Measurements from ENCODE around the gene FANCE.
A peak's percentile ranks its signal among the peaks of the same experiment; 100 is the strongest.

FANCE gene

DNA sequence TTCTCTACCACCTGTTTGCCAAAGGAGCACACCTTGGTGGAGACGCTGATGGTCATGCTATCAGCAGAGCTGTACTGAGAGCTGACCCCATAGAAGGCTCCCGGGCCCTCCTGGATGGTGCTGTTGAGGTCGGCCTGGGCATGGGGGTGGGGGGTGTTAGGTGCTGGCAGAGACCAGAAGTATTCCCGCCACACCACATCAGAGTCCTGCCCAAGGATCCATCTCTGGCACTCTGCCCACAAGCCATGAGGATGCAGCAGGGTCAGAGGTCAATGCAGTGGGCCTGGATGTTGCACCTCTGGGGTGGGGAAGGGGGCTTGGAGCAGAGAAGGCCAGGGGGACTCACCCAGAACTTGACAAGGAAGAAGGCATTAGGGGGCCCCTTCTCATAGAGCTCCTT lies 23.4 kb downstream of the FANCE start:
- no peak overlapping the region for H2AK5ac ChIP-seq (ENCODE audit: low read depth, low read length)
- no peak overlapping the region for H3K4me2 ChIP-seq (ENCODE audit: insufficient read depth, low read length, poor library complexity, severe bottlenecking)
- H3K9ac ChIP-seq (ENCODE audit: low read depth, low read length, poor library complexity), result peak overlapping the region; percentile 60
- peaks cover 13 to 15% of the 10 kb centered on the region in 2 donors for H3K4me1 ChIP-seq (ENCODE audit: control insufficient read depth in 2 of 2, insufficient read depth in 1 of 2, low read depth in 1 of 2, low read length in 2 of 2)
- H3K4ac ChIP-seq (ENCODE audit: low read length), result no peak overlapping the region
- H3K9me3 ChIP-seq (replicated peaks in 1 of 2; ENCODE audit: control insufficient read depth in 2 of 2, insufficient read depth in 1 of 2, low read depth in 1 of 2, low read length in 2 of 2), result peaks cover 0 to 3% of the 10 kb centered on the region in 2 donors
- no peak overlapping the region for H2BK15ac ChIP-seq (ENCODE audit: low read length)
- WGBS, 2 donors (ENCODE audit: extremely low coverage in 2 of 2, insufficient read length in 2 of 2, insufficient replicate concordance in 1 of 2), result no CpG with 5 or more reads among the region's 4 CpGs
- H3K18ac ChIP-seq (ENCODE audit: low read length), result no peak overlapping the region
- no peak overlapping the region for H3K4me3 ChIP-seq (ENCODE audit: low read length in 2 of 2)
- no peak overlapping the region for H3K27ac ChIP-seq (replicated peaks; ENCODE audit: low read length)
- H2BK12ac ChIP-seq (ENCODE audit: low read length), result no peak overlapping the region
- peaks cover 3% of the 10 kb centered on the region for H3K79me1 ChIP-seq (ENCODE audit: low read depth, low read length)
- no peak overlapping the region for H2BK120ac ChIP-seq (ENCODE audit: low read depth, low read length)
- H3K14ac ChIP-seq (ENCODE audit: low read length), result no peak overlapping the region
- no peak for DNase-seq (ENCODE audit: low spot score)
- H2BK5ac ChIP-seq (ENCODE audit: low read length), result peak overlapping the region; percentile 54
- H4K91ac ChIP-seq (ENCODE audit: low read depth, low read length, poor library complexity), result no peak overlapping the region
- no peaks in the 10 kb centered on the region for H3K27me3 ChIP-seq (ENCODE audit: control insufficient read depth in 3 of 3, insufficient read depth in 3 of 3, low read depth in 1 of 3, low read length in 3 of 3)
- no peak overlapping the region for H3K23ac ChIP-seq (ENCODE audit: low read depth, low read length, poor library complexity)
- no peak overlapping the region for H4K8ac ChIP-seq (ENCODE audit: low read depth, low read length)
- H3K36me3 ChIP-seq (replicated peaks in 1 of 2; ENCODE audit: control insufficient read depth in 2 of 2, insufficient read depth in 2 of 2, low read length in 2 of 2), result peaks cover 45 to 90% of the 10 kb centered on the region in 2 donors
- no peak overlapping the region for H2AFZ ChIP-seq (ENCODE audit: low read length)

GRCh38 chr6:35476004-35476403 lies 23.9 kb downstream of the FANCE start:
- H3K9ac ChIP-seq (ENCODE audit: low read depth, low read length, poor library complexity), result no peak overlapping the region
- WGBS, 2 donors (ENCODE audit: extremely low coverage in 2 of 2, insufficient read length in 2 of 2, insufficient replicate concordance in 1 of 2), result no CpG with 5 or more reads among the region's 14 CpGs
- H3K4ac ChIP-seq (ENCODE audit: low read length), result no peak overlapping the region
- no peaks in the 10 kb centered on the region for H3K27me3 ChIP-seq (ENCODE audit: control insufficient read depth in 3 of 3, insufficient read depth in 3 of 3, low read depth in 1 of 3, low read length in 3 of 3)
- peak overlapping the region; percentile 40 for H3K18ac ChIP-seq (ENCODE audit: low read length)
- DNase-seq (ENCODE audit: low spot score), result no peak
- H2AK5ac ChIP-seq (ENCODE audit: low read depth, low read length), result no peak overlapping the region
- no peak overlapping the region for H3K4me3 ChIP-seq (ENCODE audit: low read length in 2 of 2)
- H3K9me3 ChIP-seq (replicated peaks in 1 of 2; ENCODE audit: control insufficient read depth in 2 of 2, insufficient read depth in 1 of 2, low read depth in 1 of 2, low read length in 2 of 2), result peaks cover 0 to 3% of the 10 kb centered on the region in 2 donors
- peaks cover 12 to 13% of the 10 kb centered on the region in 2 donors for H3K4me1 ChIP-seq (ENCODE audit: control insufficient read depth in 2 of 2, insufficient read depth in 1 of 2, low read depth in 1 of 2, low read length in 2 of 2)
- H2BK5ac ChIP-seq (ENCODE audit: low read length), result peak overlapping the region; percentile 54
- H3K27ac ChIP-seq (replicated peaks; ENCODE audit: low read length), result no peak overlapping the region
- no peak overlapping the region for H3K14ac ChIP-seq (ENCODE audit: low read length)
- H2AFZ ChIP-seq (ENCODE audit: low read length), result no peak overlapping the region
- H2BK15ac ChIP-seq (ENCODE audit: low read length), result no peak overlapping the region
- no peak overlapping the region for H3K23ac ChIP-seq (ENCODE audit: low read depth, low read length, poor library complexity)
- H4K8ac ChIP-seq (ENCODE audit: low read depth, low read length), result no peak overlapping the region
- no peak overlapping the region for H2BK120ac ChIP-seq (ENCODE audit: low read depth, low read length)
- no peak overlapping the region for H4K91ac ChIP-seq (ENCODE audit: low read depth, low read length, poor library complexity)
- no peak overlapping the region for H2BK12ac ChIP-seq (ENCODE audit: low read length)
- H3K36me3 ChIP-seq (replicated peaks in 1 of 2; ENCODE audit: control insufficient read depth in 2 of 2, insufficient read depth in 2 of 2, low read length in 2 of 2), result peaks cover 43 to 90% of the 10 kb centered on the region in 2 donors
- no peak overlapping the region for H3K4me2 ChIP-seq (ENCODE audit: insufficient read depth, low read length, poor library complexity, severe bottlenecking)
- H3K79me1 ChIP-seq (ENCODE audit: low read depth, low read length), result peaks cover 3% of the 10 kb centered on the region

DNA sequence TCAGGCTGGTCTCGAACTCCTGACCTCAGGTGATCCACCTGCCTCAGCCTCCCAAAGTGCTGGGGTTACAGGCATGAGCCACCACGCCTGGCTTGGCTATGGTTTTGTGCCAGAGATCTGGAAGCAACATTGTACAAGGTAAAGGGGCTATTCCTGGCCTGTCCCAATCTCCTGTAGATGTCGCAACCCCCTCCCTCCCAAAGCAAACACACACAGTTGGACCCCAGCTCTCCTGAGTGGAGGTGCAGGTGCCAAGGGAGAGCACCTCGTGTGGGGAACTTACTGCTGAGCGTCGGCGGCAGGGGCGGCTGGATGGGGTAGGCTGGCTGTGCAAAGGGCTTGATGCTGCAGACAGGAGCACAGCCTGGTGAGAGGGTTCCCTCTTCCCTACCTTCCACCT lies 24.9 kb downstream of the FANCE start:
- Histone ChIP-seq H2BK120ac (ENCODE audit: low read depth, low read length) (no peak overlapping the region), H4K8ac (ENCODE audit: low read depth, low read length) (no peak overlapping the region), H4K91ac (ENCODE audit: low read depth, low read length, poor library complexity) (no peak overlapping the region), H3K27ac (replicated peaks; ENCODE audit: low read length) (peak overlapping the region; percentile 63), H3K9me3 (replicated peaks in 1 of 2; ENCODE audit: control insufficient read depth in 2 of 2, insufficient read depth in 1 of 2, low read depth in 1 of 2, low read length in 2 of 2) (peaks cover 0 to 3% of the 10 kb centered on the region in 2 donors), H3K79me1 (ENCODE audit: low read depth, low read length) (peaks cover 3% of the 10 kb centered on the region), H3K18ac (ENCODE audit: low read length) (peak overlapping the region; percentile 66), H3K4ac (ENCODE audit: low read length) (no peak overlapping the region), H3K23ac (ENCODE audit: low read depth, low read length, poor library complexity) (no peak overlapping the region), H3K14ac (ENCODE audit: low read length) (no peak overlapping the region), H3K9ac (ENCODE audit: low read depth, low read length, poor library complexity) (no peak overlapping the region), H3K27me3 (ENCODE audit: control insufficient read depth in 3 of 3, insufficient read depth in 3 of 3, low read depth in 1 of 3, low read length in 3 of 3) (no peaks in the 10 kb centered on the region), H3K4me1 (ENCODE audit: control insufficient read depth in 2 of 2, insufficient read depth in 1 of 2, low read depth in 1 of 2, low read length in 2 of 2) (peaks cover 9 to 11% of the 10 kb centered on the region in 2 donors), H3K4me3 (ENCODE audit: low read length in 2 of 2) (no peak overlapping the region), H2AK5ac (ENCODE audit: low read depth, low read length) (no peak overlapping the region), H3K4me2 (ENCODE audit: insufficient read depth, low read length, poor library complexity, severe bottlenecking) (no peak overlapping the region), H2BK12ac (ENCODE audit: low read length) (no peak overlapping the region), H2AFZ (ENCODE audit: low read length) (no peak overlapping the region), H2BK5ac (ENCODE audit: low read length) (no peak overlapping the region), H3K36me3 (replicated peaks in 1 of 2; ENCODE audit: control insufficient read depth in 2 of 2, insufficient read depth in 2 of 2, low read length in 2 of 2) (peaks cover 35 to 87% of the 10 kb centered on the region in 2 donors), H2BK15ac (ENCODE audit: low read length) (no peak overlapping the region)
- WGBS, 2 donors (ENCODE audit: extremely low coverage in 2 of 2, insufficient read length in 2 of 2, insufficient replicate concordance in 1 of 2), result no CpG with 5 or more reads among the region's 8 CpGs
- no peak for DNase-seq (ENCODE audit: low spot score)

GRCh38 chr6:35477551-35478179 lies 25.5 kb downstream of the FANCE start:
- no peak overlapping the region for H2BK15ac ChIP-seq (ENCODE audit: low read length)
- no peak for DNase-seq (ENCODE audit: low spot score)
- H4K8ac ChIP-seq (ENCODE audit: low read depth, low read length), result no peak overlapping the region
- H3K4me3 ChIP-seq (ENCODE audit: low read length in 2 of 2), result no peak overlapping the region
- H3K27me3 ChIP-seq (ENCODE audit: control insufficient read depth in 3 of 3, insufficient read depth in 3 of 3, low read depth in 1 of 3, low read length in 3 of 3), result no peaks in the 10 kb centered on the region
- H3K23ac ChIP-seq (ENCODE audit: low read depth, low read length, poor library complexity), result no peak overlapping the region
- peaks cover 32 to 86% of the 10 kb centered on the region in 2 donors for H3K36me3 ChIP-seq (replicated peaks in 1 of 2; ENCODE audit: control insufficient read depth in 2 of 2, insufficient read depth in 2 of 2, low read length in 2 of 2)
- no peak overlapping the region for H2AFZ ChIP-seq (ENCODE audit: low read length)
- H3K9ac ChIP-seq (ENCODE audit: low read depth, low read length, poor library complexity), result no peak overlapping the region
- no peak overlapping the region for H3K18ac ChIP-seq (ENCODE audit: low read length)
- H3K9me3 ChIP-seq (replicated peaks in 1 of 2; ENCODE audit: control insufficient read depth in 2 of 2, insufficient read depth in 1 of 2, low read depth in 1 of 2, low read length in 2 of 2), result peaks cover 0 to 3% of the 10 kb centered on the region in 2 donors
- peak overlapping the region; percentile 63 for H3K27ac ChIP-seq (replicated peaks; ENCODE audit: low read length)
- H3K4me2 ChIP-seq (ENCODE audit: insufficient read depth, low read length, poor library complexity, severe bottlenecking), result no peak overlapping the region
- H3K4ac ChIP-seq (ENCODE audit: low read length), result no peak overlapping the region
- H3K14ac ChIP-seq (ENCODE audit: low read length), result no peak overlapping the region
- no CpG with 5 or more reads among the region's 5 CpGs for WGBS, 2 donors (ENCODE audit: extremely low coverage in 2 of 2, insufficient read length in 2 of 2, insufficient replicate concordance in 1 of 2)
- no peak overlapping the region for H2BK120ac ChIP-seq (ENCODE audit: low read depth, low read length)
- peaks cover 3% of the 10 kb centered on the region for H3K79me1 ChIP-seq (ENCODE audit: low read depth, low read length)
- peaks cover 9 to 10% of the 10 kb centered on the region in 2 donors for H3K4me1 ChIP-seq (ENCODE audit: control insufficient read depth in 2 of 2, insufficient read depth in 1 of 2, low read depth in 1 of 2, low read length in 2 of 2)
- no peak overlapping the region for H4K91ac ChIP-seq (ENCODE audit: low read depth, low read length, poor library complexity)
- no peak overlapping the region for H2AK5ac ChIP-seq (ENCODE audit: low read depth, low read length)
- peak overlapping the region; percentile 3 for H2BK5ac ChIP-seq (ENCODE audit: low read length)
- H2BK12ac ChIP-seq (ENCODE audit: low read length), result no peak overlapping the region
